DOHH2 (cell line): ENCODE results near the gene TEX48.

Source experiments
- CTCF ChIP-seq: fragments of 200-600 bp; sonication (generic); IDR thresholded peaks from one replicate; pipeline ENCODE4 v1.5.1; 2014; ENCODE audit warnings: antibody characterized with exemption, mild to moderate bottlenecking, low read depth, low read length; ENCODE audit not compliant: poor library complexity, severe bottlenecking
- EZH2phosphoT487 ChIP-seq: fragments of 200-600 bp; sonication (generic); IDR thresholded peaks from 2 replicates; pipeline ENCODE4 v1.6.1; 2017; ENCODE audit warnings: borderline replicate concordance, mild to moderate bottlenecking, antibody characterized with exemption, low read length, moderate library complexity, mixed read lengths

- no peak for TF ChIP-seq EZH2phosphoT487
- no peak for TF ChIP-seq CTCF
Observed at GRCh38 chr9:114729706-114730105, 47.7 kb upstream of the TEX48 start.
